GM12878 (cell line): Measurements from ENCODE around the gene ANO3. TPM values are rescaled to one million over a fixed set of nuclear protein-coding genes. Genes with fewer than 3 reads are reported as not detected.

Source experiments
- ATAC-seq: fragments of 200-7000 bp; cut with Tn5 transposase; 3 replicates; pipeline ENCODE4 v1.9.1; 2020; ENCODE audit warnings: mild to moderate bottlenecking, moderate library complexity
- BruUV-seq: library from RNA; stranded (reverse); fragments of 400-500 nt; replicated peaks from 2 replicates; lab custom pipeline; 2021; lab: Mats Ljungman, UMichigan
- CTCF ChIA-PET: fragments of 300-600 bp; sonication (Branson Sonifier 250); formaldehyde crosslinking; extraction: SDS; loops from one replicate; lab custom pipeline; 2021; ENCODE audit warnings: inconsistent platforms; lab: Yijun Ruan, JAX
- POLR2A ChIA-PET: fragments of 350-600 bp; formaldehyde crosslinking; extraction: SDS; loops from one replicate; lab custom pipeline; 2021; ENCODE audit warnings: inconsistent platforms; lab: Charles Lee
- RAD21 ChIA-PET: fragments of 300-600 bp; sonication (Branson Sonifier 250); formaldehyde crosslinking; loops from one replicate; lab custom pipeline; 2023; ENCODE audit warnings: antibody characterized with exemption; ENCODE audit not compliant: unreplicated experiment; lab: Charles Lee
- SMC1A ChIA-PET: fragments of 300-600 bp; sonication (Branson Sonifier 250); formaldehyde crosslinking; loops from one replicate; lab custom pipeline; 2023; ENCODE audit not compliant: unreplicated experiment, uncharacterized antibody; lab: Charles Lee
- DNase-seq: peaks from one replicate; pipeline ENCODE4 v3.0.0-alpha.2; 2011; ENCODE audit warnings: low read depth, low spot score
- FAIRE-seq: peaks from 3 replicates; lab custom pipeline; 2011; peaks lifted over from hg19 to GRCh38; lab: Jason Lieb, UNC
- H2AFZ ChIP-seq: 2 replicates; pipeline ENCODE4 v1.6.0; 2011; ENCODE audit warnings: low read depth, low read length, control low read depth; ENCODE audit not compliant: control insufficient read depth
- H3K27ac ChIP-seq: 2 replicates; pipeline ENCODE4 v1.5.1; 2011; ENCODE audit warnings: control low read depth; ENCODE audit not compliant: control insufficient read depth, insufficient read depth
- H3K27me3 ChIP-seq, 2 experiments: replicated peaks in 1 of 2; 2 replicates each; pipeline versions ENCODE4 v1.6.0 to v1.6.1; 2011; ENCODE audit warnings: low read length in 1 of 2; ENCODE audit not compliant: control insufficient read depth in 2 of 2, insufficient read depth in 2 of 2
- H3K36me3 ChIP-seq, 2 experiments: 2 replicates each; pipeline ENCODE4 v1.5.1; 2011; ENCODE audit warnings: low read length in 1 of 2; ENCODE audit not compliant: control insufficient read depth in 2 of 2, insufficient read depth in 2 of 2
- H3K4me1 ChIP-seq: 2 replicates; pipeline ENCODE4 v1.6.1; 2011; ENCODE audit warnings: mild to moderate bottlenecking, low read length, moderate library complexity, mixed read lengths; ENCODE audit not compliant: control insufficient read depth, insufficient read depth
- H3K4me2 ChIP-seq: 2 replicates; pipeline ENCODE4 v1.6.0; 2011; ENCODE audit warnings: control low read depth; ENCODE audit not compliant: control insufficient read depth, insufficient read depth
- H3K4me3 ChIP-seq: fragments of 200-600 bp; sonication (generic); 2 replicates; pipeline ENCODE4 v1.5.1; 2016
- H3K79me2 ChIP-seq: 2 replicates; pipeline ENCODE4 v1.6.0; 2011; ENCODE audit warnings: low read length; ENCODE audit not compliant: control insufficient read depth, insufficient read depth
- H3K9ac ChIP-seq: 2 replicates; pipeline ENCODE4 v1.8.0; 2011; ENCODE audit warnings: low read length, control low read depth, mixed read lengths; ENCODE audit not compliant: control insufficient read depth, insufficient read depth
- H3K9me3 ChIP-seq: replicated peaks from 3 replicates; pipeline ENCODE4 v1.5.1; 2011; ENCODE audit warnings: mild to moderate bottlenecking, low read length; ENCODE audit not compliant: control insufficient read depth, insufficient read depth
- H4K20me1 ChIP-seq: 2 replicates; pipeline ENCODE4 v1.6.0; 2011; ENCODE audit not compliant: control insufficient read depth, insufficient read depth
- BCL11A ChIP-seq: IDR thresholded peaks from 2 replicates; pipeline ENCODE4 v1.6.1; 2011; ENCODE audit warnings: low read depth, low read length
- CHD2 ChIP-seq: IDR thresholded peaks from 2 replicates; pipeline ENCODE4 v1.6.1; 2011; ENCODE audit warnings: low read depth, low read length, improper control_type of control experiment, borderline replicate concordance
- CUX1 ChIP-seq: IDR thresholded peaks from 2 replicates; pipeline ENCODE4 v1.6.1; 2012; ENCODE audit warnings: improper control_type of control experiment, low read depth, low read length; ENCODE audit not compliant: insufficient replicate concordance
- E2F4 ChIP-seq: IDR thresholded peaks from 2 replicates; pipeline ENCODE4 v1.6.1; 2012; ENCODE audit warnings: low read depth, low read length, improper control_type of control experiment
- ETV6 ChIP-seq, 2 experiments: fragments of 450-650 bp in 1 of 2; IDR thresholded peaks in 1 of 2; conservative IDR thresholded peaks in 1 of 2; 2 replicates each; pipeline ENCODE4 v1.6.1; 2014; ENCODE audit warnings: antibody characterized with exemption in 1 of 2, borderline replicate concordance in 1 of 2, low read depth in 1 of 2, mild to moderate bottlenecking in 1 of 2, moderate library complexity in 1 of 2
- IRF3 ChIP-seq: fragments of 450-650 bp; IDR thresholded peaks from 2 replicates; pipeline ENCODE4 v1.6.1; 2014; ENCODE audit warnings: mild to moderate bottlenecking
- IRF4 ChIP-seq: IDR thresholded peaks from 2 replicates; pipeline ENCODE4 v1.6.1; 2011; ENCODE audit warnings: low read depth, low read length
- MXI1 ChIP-seq: fragments of 150-350 bp; IDR thresholded peaks from 2 replicates; pipeline ENCODE4 v1.6.1; 2011; ENCODE audit warnings: low read depth, mild to moderate bottlenecking, inconsistent platforms, low read length, improper control_type of control experiment
- PAX8 ChIP-seq: fragments of 450-650 bp; IDR thresholded peaks from 2 replicates; pipeline ENCODE4 v1.6.1; 2017; ENCODE audit warnings: mild to moderate bottlenecking, moderate library complexity
- RB1 ChIP-seq: fragments of 450-650 bp; formaldehyde crosslinking; IDR thresholded peaks from 2 replicates; pipeline ENCODE4 v1.6.1; 2017; ENCODE audit warnings: mild to moderate bottlenecking, borderline replicate concordance
- REST ChIP-seq: IDR thresholded peaks from 2 replicates; pipeline ENCODE4 v1.6.1; 2012; ENCODE audit warnings: mild to moderate bottlenecking, low read depth, low read length
- TARDBP ChIP-seq: IDR thresholded peaks from 2 replicates; pipeline ENCODE4 v1.6.1; 2016; ENCODE audit warnings: borderline replicate concordance
- TCF3 ChIP-seq: IDR thresholded peaks from 2 replicates; pipeline ENCODE4 v1.6.1; 2012; ENCODE audit warnings: low read depth, mild to moderate bottlenecking, low read length, borderline replicate concordance; ENCODE audit not compliant: insufficient read depth
- ZSCAN29 ChIP-seq: fragments of 450-650 bp; IDR thresholded peaks from 2 replicates; pipeline ENCODE4 v1.6.1; 2017; ENCODE audit warnings: mild to moderate bottlenecking, moderate library complexity
- WGBS: methylation state at CpG from one replicate; pipeline ENCODE4 v1.1.6; 2016; ENCODE audit warnings: low lambda C conversion rate; ENCODE audit not compliant: insufficient replicate concordance, insufficient coverage; ENCODE audit errors: missing lambda C conversion rate; 5-methylcytosine and 5-hydroxymethylcytosine counted together
- in situ Hi-C: fragments of 300-500 bp; cut with MboI; formaldehyde crosslinking; loops from 9 replicates; pipeline ENCODE4 v1.14.3; 2018; ENCODE audit warnings: mixed read lengths
- intact Hi-C: fragments of 100-400 bp; cut with micrococcal nuclease; formaldehyde crosslinking; loops from one replicate; pipeline ENCODE4 v1.14.2; 2022; ENCODE audit not compliant: unreplicated experiment
- polyA plus RNA-seq, 11 experiments: library from polyadenylated mRNA; depleted of rRNA in 4 of 11; unstranded in 6 of 11; stranded (reverse) in 5 of 11; fragments of >200 nt; fragmentation: Nextera tagmentation in 4 of 11; fragmentation: Illumina TruSeq in 1 of 11; extraction: Ambion mirVana in 4 of 11; extraction: Trizol in 1 of 11; gene quantifications; 1 replicate in 1 of 11; 2 replicates in 10 of 11; pipeline versions ENCODE4 v1.2.1 to v1.2.3, GENCODE V29; 2011 to 2016; ENCODE audit warnings: inconsistent platforms in 2 of 11, missing spikeins in 2 of 11, low read depth in 1 of 11
- total RNA-seq, 4 experiments: library from RNA; depleted of rRNA in 3 of 4; stranded (reverse); fragments of >200 nt in 3 of 4; fragmentation: Illumina TruSeq in 1 of 4; extraction: Trizol in 1 of 4; gene quantifications; 2 replicates each; pipeline versions ENCODE4 v1.2.1 to v1.2.3, GENCODE V29; 2013 to 2021

Gene ANO3
- total and polyA plus RNA-seq, 10 of the 15 experiments (the other 5 are each of a cell fraction or from before 2014, with no cell fraction given): 0.13 to 5.9 (median 0.44) TPM

GRCh38 chr11:26662916-26663315, 331.0 kb downstream of the ANO3 start:
- ChIA-PET CTCF (interaction anchor here (1.1 kb wide), 1 partner anchor 95 kb away, joined by 4 read pairs; no protein-coding TSS in a partner anchor), SMC1A (interaction anchor here (1.2 to 1.4 kb wide), 2 partner anchors 16 to 85 kb away, joined by 3 to 4 read pairs; no protein-coding TSS in a partner anchor), POLR2A (no interaction called here), RAD21 (no interaction called here)
- Histone ChIP-seq H3K27ac (no peak overlapping the region), H2AFZ (no peak overlapping the region), H4K20me1 (no peaks in the 10 kb centered on the region), H3K36me3 (no peaks in the 10 kb centered on the region), H3K9me3 (no peaks in the 10 kb centered on the region), H3K79me2 (no peaks in the 10 kb centered on the region), H3K4me2 (no peak overlapping the region), H3K9ac (no peak overlapping the region), H3K27me3 (no peaks in the 10 kb centered on the region), H3K4me3 (no peak overlapping the region), H3K4me1 (no peaks in the 10 kb centered on the region)
- WGBS: 77% methylated on average over 1 of the region's 1 CpG
- no peak for FAIRE-seq
- ATAC-seq: no peak
- in situ Hi-C loops: no loop called here
- intact Hi-C loops: no loop called here
- DNase-seq: no peak
- BruUV-seq: no TSS peak
- TF ChIP-seq IRF3 (no peak), TCF3 (no peak), REST (no peak), ETV6 (conservative IDR thresholded peaks at IDR 0.05 in 1 of 2, IDR thresholded peaks at IDR 0.05 in 1 of 2; ENCODE audit: borderline replicate concordance in 1 of 2, low read depth in 1 of 2) (no peak), MXI1 (no peak), PAX8 (no peak), BCL11A (no peak), CUX1 (no peak), CHD2 (no peak), RB1 (no peak), E2F4 (no peak), IRF4 (no peak), TARDBP (no peak), ZSCAN29 (no peak)
